Right forelimb (tissue), 1 donor: ENCODE results near the gene SMPD3.
A peak's percentile ranks its signal among the peaks of the same experiment; 100 is the strongest.

ENCODE experiments used
- DNase-seq: peaks from one replicate; pipeline ENCODE4 v3.0.0-alpha.2; 2018

Gene SMPD3

GRCh38 chr16:68401871-68402747 lies 46.2 kb downstream of the SMPD3 start:
- no peak for DNase-seq

GRCh38 chr16:68400924-68401460 lies 47.3 kb downstream of the SMPD3 start:
- no peak for DNase-seq

GRCh38 chr16:68400083-68400923 lies 48.0 kb downstream of the SMPD3 start:
- DNase-seq, result no peak

GRCh38 chr16:68399456-68399855 lies 48.9 kb downstream of the SMPD3 start:
- DNase-seq, result no peak

GRCh38 chr16:68397710-68398201 lies 50.6 kb downstream of the SMPD3 start:
- DNase-seq, result peak; percentile 55

- no peak for DNase-seq
Observed at GRCh38 chr16:68396481-68396880, 51.8 kb downstream of the SMPD3 start.

GRCh38 chr16:68395815-68396214 lies 52.5 kb downstream of the SMPD3 start:
- DNase-seq, result no peak

GRCh38 chr16:68395167-68395786 lies 53.0 kb downstream of the SMPD3 start:
- no peak for DNase-seq

- DNase-seq, result no peak
Observed at GRCh38 chr16:68393333-68393732, 55.0 kb downstream of the SMPD3 start.

GRCh38 chr16:68389750-68390371 lies 58.4 kb downstream of the SMPD3 start:
- DNase-seq, result no peak

- DNase-seq, result peak; percentile 60
Observed at GRCh38 chr16:68389006-68389405, 59.3 kb downstream of the SMPD3 start.

GRCh38 chr16:68388124-68388523 lies 60.2 kb downstream of the SMPD3 start:
- DNase-seq, result no peak

- no peak for DNase-seq
Observed at GRCh38 chr16:68387301-68387700, 61.0 kb downstream of the SMPD3 start.

GRCh38 chr16:68386628-68387027 lies 61.7 kb downstream of the SMPD3 start:
- DNase-seq, result no peak

GRCh38 chr16:68385371-68385770 lies 62.9 kb downstream of the SMPD3 start:
- DNase-seq, result no peak

- no peak for DNase-seq
Observed at GRCh38 chr16:68384288-68385161, 63.8 kb downstream of the SMPD3 start.

- DNase-seq, result no peak
Observed at GRCh38 chr16:68383858-68384257, 64.5 kb downstream of the SMPD3 start.

GRCh38 chr16:68382296-68382718 lies 66.0 kb downstream of the SMPD3 start:
- DNase-seq, result no peak

- DNase-seq, result no peak
Observed at GRCh38 chr16:68381363-68381724, 67.0 kb downstream of the SMPD3 start.

- no peak for DNase-seq
Observed at GRCh38 chr16:68380676-68381362, 67.5 kb downstream of the SMPD3 start.

- no peak for DNase-seq
Observed at GRCh38 chr16:68380348-68380670, 68.0 kb downstream of the SMPD3 start.
